ENCODE data around the gene SYTL3. TPM values are rescaled to one million over a fixed set of nuclear protein-coding genes. Genes with fewer than 3 reads are reported as not detected.
"Not testable (repeated sequence)": the region's sequence is repeated elsewhere in the genome, so short reads cannot be mapped to it uniquely, and the experiment has no call there.

The SYTL3 gene
- total RNA-seq, 3 donors from 2014 or later (not counting 1 experiment from before 2014, with no cell fraction given): 84.1 to 143 (median 89.0) TPM

DNA sequence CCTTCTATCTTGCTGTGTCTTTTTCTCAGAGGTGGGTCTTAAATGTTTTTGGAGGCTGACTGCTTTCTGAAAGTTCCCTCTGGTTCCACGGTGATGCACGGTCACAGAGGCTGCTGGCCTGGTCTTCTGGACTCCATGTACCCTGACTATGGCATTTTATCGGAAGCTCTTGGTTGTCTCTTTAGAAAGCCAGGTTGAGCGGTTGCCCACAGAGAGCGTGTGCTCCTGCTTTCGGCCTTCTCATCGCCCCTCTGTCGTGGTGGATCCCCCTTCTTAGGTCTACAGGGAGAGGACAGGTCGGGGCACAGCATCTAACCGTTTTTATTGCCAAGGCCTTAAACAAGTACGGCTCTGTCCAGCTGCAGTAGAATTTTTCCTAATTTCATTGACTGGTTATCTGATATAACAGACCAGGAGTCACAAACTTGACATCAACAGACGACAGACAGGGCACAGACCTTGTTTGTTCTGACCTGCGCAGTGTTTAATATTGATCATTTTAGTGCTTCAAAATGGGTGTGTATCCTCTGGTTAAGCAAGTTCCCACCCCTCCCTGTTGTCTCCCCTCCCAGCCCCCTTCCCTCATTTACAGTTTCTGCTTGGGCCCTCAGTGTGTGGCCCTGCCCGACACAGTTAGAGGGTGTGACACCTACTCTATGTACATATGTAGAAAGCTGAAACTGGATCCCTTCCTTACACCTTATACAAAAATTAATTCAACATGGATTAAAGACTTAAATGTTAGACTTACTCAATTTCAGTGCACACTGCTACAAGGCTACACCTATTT lies 24.7 kb downstream of the SYTL3 start:
- Mint-ChIP-seq H3K27me3 (ENCODE audit: low read depth in 2 of 2) (no peaks in the 10 kb centered on the region), H3K4me3 (no peak overlapping the region), H3K9me3 (no peaks in the 10 kb centered on the region), H3K4me1 (peaks cover 7 to 22% of the 10 kb centered on the region in 2 donors), H3K27ac (peak overlapping the region in 1 of 2 donors; percentile 42), H3K36me3 (no peaks in the 10 kb centered on the region)
- TF ChIP-seq CTCF (IDR thresholded peaks at IDR 0.05): no peak
- Histone ChIP-seq H3K27ac (ENCODE audit: low read length) (no peak overlapping the region), H3K4me1 (ENCODE audit: control insufficient read depth, insufficient read depth, low read length) (no peaks in the 10 kb centered on the region), H3K4me3 (ENCODE audit: low read length) (no peak overlapping the region), H3K9me3 (ENCODE audit: control insufficient read depth, insufficient read depth, low read length) (no peaks in the 10 kb centered on the region), H3K36me3 (ENCODE audit: control insufficient read depth, insufficient read depth, low read length) (peaks cover 12% of the 10 kb centered on the region), H3K27me3 (ENCODE audit: control insufficient read depth, insufficient read depth, low read length) (no peaks in the 10 kb centered on the region)
- WGBS (ENCODE audit: insufficient coverage): 98% methylated on average over 13 of the region's 14 CpGs
- DNase-seq: no peak
- intact Hi-C loops (cut with micrococcal nuclease): no loop called here
- ATAC-seq: peak in 1 of 3 donors; percentile 35

DNA sequence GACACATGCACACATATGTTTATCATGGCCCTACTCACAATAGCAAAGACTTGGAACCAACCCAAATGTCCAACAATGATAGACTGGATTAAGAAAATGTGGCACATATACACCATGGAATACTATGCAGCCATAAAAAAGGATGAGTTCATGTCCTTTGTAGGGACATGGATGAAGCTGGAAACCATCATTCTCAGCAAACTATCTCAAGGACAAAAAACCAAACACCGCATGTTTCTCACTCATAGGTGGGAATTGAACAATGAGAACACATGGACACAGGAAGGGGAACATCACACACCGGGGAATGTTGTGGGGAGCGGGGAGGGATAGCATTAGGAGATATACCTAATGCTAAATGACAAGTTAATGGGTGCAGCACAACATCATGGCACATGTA lies 27.2 kb downstream of the SYTL3 start:
- 100% methylated on average over 3 of the region's 3 CpGs for WGBS (ENCODE audit: insufficient coverage)

DNA sequence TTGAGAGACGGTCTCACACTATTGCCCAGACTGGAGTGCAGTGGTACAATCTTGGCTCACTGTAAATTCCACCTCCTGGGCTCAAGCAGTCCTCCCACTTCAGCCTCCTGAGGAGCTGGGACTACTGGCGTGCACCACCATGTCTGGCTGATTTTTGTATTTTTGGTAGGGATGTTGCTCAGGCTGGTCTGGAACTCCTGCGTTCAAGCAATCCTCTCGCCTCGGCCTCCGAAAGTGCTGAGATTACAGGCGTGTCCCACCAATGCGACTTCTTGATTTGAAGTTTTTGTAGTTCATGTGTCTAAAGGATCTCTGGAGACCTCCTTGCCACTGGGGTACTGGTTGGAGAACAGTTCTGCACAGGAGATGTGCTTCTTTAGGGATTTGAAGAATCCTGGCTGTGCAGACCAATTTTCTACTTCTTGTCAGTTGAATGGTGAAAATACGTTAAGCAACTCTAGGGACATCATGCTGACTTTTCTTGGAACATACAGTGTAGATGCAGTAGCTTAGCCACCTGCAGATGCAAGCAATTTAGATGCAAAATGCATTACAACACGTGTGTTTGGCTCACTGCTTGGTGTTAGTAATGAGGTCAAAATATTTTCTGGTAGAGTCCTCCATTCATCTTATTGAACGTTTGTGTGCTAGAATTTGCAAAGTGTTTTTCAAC lies 28.2 kb downstream of the SYTL3 start:
- Histone ChIP-seq H3K9me3 (ENCODE audit: control insufficient read depth, insufficient read depth, low read length) (no peaks in the 10 kb centered on the region), H3K27ac (ENCODE audit: low read length) (no peak overlapping the region), H3K4me3 (ENCODE audit: low read length) (no peak overlapping the region), H3K4me1 (ENCODE audit: control insufficient read depth, insufficient read depth, low read length) (no peaks in the 10 kb centered on the region), H3K36me3 (ENCODE audit: control insufficient read depth, insufficient read depth, low read length) (peaks cover 22% of the 10 kb centered on the region), H3K27me3 (ENCODE audit: control insufficient read depth, insufficient read depth, low read length) (no peaks in the 10 kb centered on the region)
- DNase-seq (no peak), ATAC-seq (no peak)
- 92% methylated on average over 11 of the region's 11 CpGs for WGBS (ENCODE audit: insufficient coverage)
- peak overlapping the region; percentile 9 to 38 for H3K27ac Mint-ChIP-seq
- H3K27me3 Mint-ChIP-seq (ENCODE audit: low read depth in 2 of 2): no peaks in the 10 kb centered on the region
- H3K4me1 Mint-ChIP-seq: peaks cover 13 to 20% of the 10 kb centered on the region in 2 donors
- H3K4me3 Mint-ChIP-seq: no peak overlapping the region
- TF ChIP-seq CTCF (IDR thresholded peaks at IDR 0.05): no peak
- intact Hi-C loops (cut with micrococcal nuclease): no loop called here
- H3K36me3 Mint-ChIP-seq: peaks cover 1% of the 10 kb centered on the region
- H3K9me3 Mint-ChIP-seq: no peaks in the 10 kb centered on the region

More for the DNA sequence above, 27.2 kb downstream of the SYTL3 start:
- H3K4me3 Mint-ChIP-seq; H3K9me3 ChIP-seq (ENCODE audit: control insufficient read depth, insufficient read depth, low read length); H3K4me1 ChIP-seq (ENCODE audit: control insufficient read depth, insufficient read depth, low read length); ATAC-seq; H3K27ac Mint-ChIP-seq; H3K27me3 ChIP-seq (ENCODE audit: control insufficient read depth, insufficient read depth, low read length); intact Hi-C loops (cut with micrococcal nuclease); H3K4me3 ChIP-seq (ENCODE audit: low read length); H3K27ac ChIP-seq (ENCODE audit: low read length); H3K9me3 Mint-ChIP-seq; H3K27me3 Mint-ChIP-seq (ENCODE audit: low read depth in 2 of 2); DNase-seq; H3K36me3 Mint-ChIP-seq: not testable (repeated sequence)
- H3K4me1 Mint-ChIP-seq: peaks cover 13 to 19% of the 10 kb centered on the region in 2 donors
- H3K36me3 ChIP-seq (ENCODE audit: control insufficient read depth, insufficient read depth, low read length): peaks cover 18% of the 10 kb centered on the region

DNA sequence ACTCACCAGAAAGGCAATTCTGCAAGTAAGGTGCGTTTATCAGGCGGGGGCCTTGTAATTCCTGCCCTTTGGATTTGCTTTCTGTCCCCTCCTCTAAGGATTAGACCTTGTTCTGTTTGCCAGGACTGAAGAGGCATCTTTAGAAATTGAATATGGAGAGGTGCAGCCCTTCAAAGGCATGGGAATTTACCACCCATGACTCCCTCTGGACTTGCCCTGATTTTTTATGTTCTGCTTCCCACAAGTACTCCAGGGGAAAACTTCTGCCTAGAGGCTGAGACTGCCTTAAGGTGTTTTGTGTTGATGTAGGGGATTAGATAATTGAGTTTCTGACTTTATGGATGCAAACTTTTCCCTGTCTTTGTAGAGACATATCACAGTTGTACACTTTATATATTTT lies 30.2 kb downstream of the SYTL3 start:
- no peak overlapping the region for H3K4me3 ChIP-seq (ENCODE audit: low read length)
- H3K27me3 Mint-ChIP-seq (ENCODE audit: low read depth in 2 of 2): no peaks in the 10 kb centered on the region
- no peak overlapping the region for H3K4me3 Mint-ChIP-seq
- H3K9me3 Mint-ChIP-seq: no peaks in the 10 kb centered on the region
- peaks cover 15% of the 10 kb centered on the region for H3K36me3 Mint-ChIP-seq
- intact Hi-C loops (cut with micrococcal nuclease): no loop called here
- H3K4me1 Mint-ChIP-seq: peaks cover 29 to 30% of the 10 kb centered on the region in 2 donors
- ATAC-seq: no peak
- DNase-seq: no peak
- H3K9me3 ChIP-seq (ENCODE audit: control insufficient read depth, insufficient read depth, low read length): no peaks in the 10 kb centered on the region
- no peaks in the 10 kb centered on the region for H3K27me3 ChIP-seq (ENCODE audit: control insufficient read depth, insufficient read depth, low read length)
- 100% methylated on average over 2 of the region's 2 CpGs for whole genome bisulfite sequencing (ENCODE audit: insufficient coverage)
- peak overlapping the region; percentile 30 to 76 for H3K27ac Mint-ChIP-seq
- H3K4me1 ChIP-seq (ENCODE audit: control insufficient read depth, insufficient read depth, low read length): no peaks in the 10 kb centered on the region
- peaks cover 27% of the 10 kb centered on the region for H3K36me3 ChIP-seq (ENCODE audit: control insufficient read depth, insufficient read depth, low read length)
- TF ChIP-seq CTCF (IDR thresholded peaks at IDR 0.05): no peak
- no peak overlapping the region for H3K27ac ChIP-seq (ENCODE audit: low read length)
